NCI-H1092 treated with DMSO at 0.1 percent for 48 hours (cell line): ENCODE measurements around the gene SPDYE2B.
"Not testable (repeated sequence)": the region's sequence is repeated elsewhere in the genome, so short reads cannot be mapped to it uniquely, and the experiment has no call there.

Experiments
- DNase-seq: peaks from one replicate; lab custom pipeline; 2025; lab: John Stamatoyannopoulos, UW

The SPDYE2B gene

GRCh38 chr7:102642691-102643090 is 7.4 kb upstream of the SPDYE2B start, which contains the start of gene UPK3BL1:
Gene UPK3BL1, minus strand, starts transcription at chr7:102642791. Its CDS starts 50 bp downstream, at chr7:102642741.
- not testable (repeated sequence) for DNase-seq

- DNase-seq = not testable (repeated sequence)
Measured at GRCh38 chr7:102643404-102643803, 6.7 kb upstream of the SPDYE2B start.

- DNase-seq = not testable (repeated sequence)
Measured at GRCh38 chr7:102647813-102648212, 2.3 kb upstream of the SPDYE2B start.

- not testable (repeated sequence) for DNase-seq
Measured at GRCh38 chr7:102664765-102665164, 14.6 kb downstream of the SPDYE2B start.

- not testable (repeated sequence) for DNase-seq
Measured at GRCh38 chr7:102666850-102667249, 16.7 kb downstream of the SPDYE2B start.

- not testable (repeated sequence) for DNase-seq
Measured at GRCh38 chr7:102667523-102667922, 17.4 kb downstream of the SPDYE2B start.

GRCh38 chr7:102671166-102671955 is 21.2 kb downstream of the SPDYE2B start, which contains the start of gene POLR2J2:
Gene POLR2J2, minus strand, starts transcription at chr7:102671663. Its CDS starts 62 bp downstream, at chr7:102671601.
- not testable (repeated sequence) for DNase-seq

- DNase-seq = not testable (repeated sequence)
Measured at GRCh38 chr7:102671956-102672307, 21.8 kb downstream of the SPDYE2B start.

- DNase-seq = not testable (repeated sequence)
Measured at GRCh38 chr7:102673447-102674067, 23.4 kb downstream of the SPDYE2B start.

GRCh38 chr7:102675545-102675944 is 25.4 kb downstream of the SPDYE2B start:
- not testable (repeated sequence) for DNase-seq

GRCh38 chr7:102680780-102681179 is 30.7 kb downstream of the SPDYE2B start:
- not testable (repeated sequence) for DNase-seq

- DNase-seq = not testable (repeated sequence)
Measured at GRCh38 chr7:102682560-102682959, 32.4 kb downstream of the SPDYE2B start.

- not testable (repeated sequence) for DNase-seq
Measured at GRCh38 chr7:102688299-102689036, 38.3 kb downstream of the SPDYE2B start.

GRCh38 chr7:102689436-102690282 is 39.5 kb downstream of the SPDYE2B start:
- DNase-seq = not testable (repeated sequence)

- DNase-seq = not testable (repeated sequence)
Measured at GRCh38 chr7:102690602-102691001, 40.5 kb downstream of the SPDYE2B start.

GRCh38 chr7:102694008-102694407 is 43.9 kb downstream of the SPDYE2B start:
- DNase-seq = not testable (repeated sequence)

GRCh38 chr7:102695033-102695552 is 45.0 kb downstream of the SPDYE2B start:
- not testable (repeated sequence) for DNase-seq

GRCh38 chr7:102696009-102696408 is 45.9 kb downstream of the SPDYE2B start:
- DNase-seq = not testable (repeated sequence)

GRCh38 chr7:102697642-102698512 is 47.8 kb downstream of the SPDYE2B start:
- DNase-seq = not testable (repeated sequence)
